Measurements from ENCODE around the gene DOC2B. TPM values are rescaled to one million over a fixed set of nuclear protein-coding genes. Genes with fewer than 3 reads are reported as not detected.

Gene DOC2B
- polyA plus RNA-seq, 1 donor from 2014 or later = 4.8 TPM

DNA sequence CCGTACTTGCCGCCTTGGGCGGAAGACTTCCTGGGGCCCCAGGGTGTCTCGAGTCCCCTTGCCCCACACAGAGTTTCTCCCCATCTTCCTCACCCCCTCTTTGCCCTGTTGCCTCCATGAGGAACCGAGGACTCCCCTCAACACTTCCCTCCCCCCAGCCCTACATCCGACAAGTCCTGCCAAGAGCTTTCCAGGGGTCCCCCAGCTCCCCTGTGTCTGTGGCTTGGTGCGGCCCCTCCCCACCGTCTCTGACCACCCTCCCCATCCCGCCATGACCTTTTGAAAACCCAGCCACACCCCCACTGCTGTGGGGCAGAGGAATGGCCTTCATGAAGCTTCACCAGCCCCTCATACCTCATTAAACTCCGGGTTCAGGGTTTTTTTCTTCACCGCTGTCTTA, 32.7 kb downstream of the DOC2B start:
- no peaks in the 10 kb centered on the region for H4K20me1 ChIP-seq (ENCODE audit: insufficient read depth)
- no peaks in the 10 kb centered on the region for H3K27me3 ChIP-seq (ENCODE audit: insufficient read depth, low read depth, low read length)
- H3K9me2 ChIP-seq (ENCODE audit: insufficient read depth, low read length) = no peaks in the 10 kb centered on the region
- H3K27ac ChIP-seq (ENCODE audit: low read length) = no peak overlapping the region
- no peak overlapping the region for H3K4me3 ChIP-seq (ENCODE audit: low read length)
- no peaks in the 10 kb centered on the region for H3K9me3 ChIP-seq (ENCODE audit: low read length)
- no peaks in the 10 kb centered on the region for H3K36me3 ChIP-seq (ENCODE audit: insufficient read depth, low read length)
- no peak overlapping the region for H3K9ac ChIP-seq (ENCODE audit: low read length)
- TF ChIP-seq, protein P1, sequence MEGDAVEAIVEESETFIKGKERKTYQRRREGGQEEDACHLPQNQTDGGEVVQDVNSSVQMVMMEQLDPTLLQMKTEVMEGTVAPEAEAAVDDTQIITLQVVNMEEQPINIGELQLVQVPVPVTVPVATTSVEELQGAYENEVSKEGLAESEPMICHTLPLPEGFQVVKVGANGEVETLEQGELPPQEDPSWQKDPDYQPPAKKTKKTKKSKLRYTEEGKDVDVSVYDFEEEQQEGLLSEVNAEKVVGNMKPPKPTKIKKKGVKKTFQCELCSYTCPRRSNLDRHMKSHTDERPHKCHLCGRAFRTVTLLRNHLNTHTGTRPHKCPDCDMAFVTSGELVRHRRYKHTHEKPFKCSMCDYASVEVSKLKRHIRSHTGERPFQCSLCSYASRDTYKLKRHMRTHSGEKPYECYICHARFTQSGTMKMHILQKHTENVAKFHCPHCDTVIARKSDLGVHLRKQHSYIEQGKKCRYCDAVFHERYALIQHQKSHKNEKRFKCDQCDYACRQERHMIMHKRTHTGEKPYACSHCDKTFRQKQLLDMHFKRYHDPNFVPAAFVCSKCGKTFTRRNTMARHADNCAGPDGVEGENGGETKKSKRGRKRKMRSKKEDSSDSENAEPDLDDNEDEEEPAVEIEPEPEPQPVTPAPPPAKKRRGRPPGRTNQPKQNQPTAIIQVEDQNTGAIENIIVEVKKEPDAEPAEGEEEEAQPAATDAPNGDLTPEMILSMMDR (IDR thresholded peaks at IDR 0.05; ENCODE audit: poor library complexity, severe bottlenecking) = no peak
- TF ChIP-seq REST (IDR thresholded peaks at IDR 0.05; ENCODE audit: borderline replicate concordance) (no peak), EZH2 (IDR thresholded peaks at IDR 0.05; ENCODE audit: borderline replicate concordance, insufficient read depth, low read length, poor library complexity, severe bottlenecking) (no peak), TAF1 (IDR thresholded peaks at IDR 0.05; ENCODE audit: low read depth) (no peak), MXI1 (conservative IDR thresholded peaks at IDR 0.05; ENCODE audit: poor library complexity, severe bottlenecking) (no peak), POLR2AphosphoS5 (IDR thresholded peaks at IDR 0.05) (no peak), RAD21 (conservative IDR thresholded peaks at IDR 0.05) (no peak), EP300 (conservative IDR thresholded peaks at IDR 0.05; ENCODE audit: poor library complexity, severe bottlenecking) (no peak), SMC3 (conservative IDR thresholded peaks at IDR 0.05; ENCODE audit: poor library complexity) (no peak)
- no peaks in the 10 kb centered on the region for H3K79me2 ChIP-seq (replicated peaks; ENCODE audit: insufficient read depth, low read length)
- H3K4me2 ChIP-seq (ENCODE audit: low read length) = no peak overlapping the region
- H2AFZ ChIP-seq (ENCODE audit: low read depth, low read length) = no peak overlapping the region
- no peaks in the 10 kb centered on the region for H3F3A ChIP-seq (ENCODE audit: insufficient read depth, low read length, poor library complexity, severe bottlenecking)

GRCh38 chr17:147796-148740, 33.4 kb downstream of the DOC2B start:
- no peak overlapping the region for H3K4me3 ChIP-seq (ENCODE audit: low read length)
- H2AFZ ChIP-seq (ENCODE audit: low read depth, low read length) = no peak overlapping the region
- no peaks in the 10 kb centered on the region for H3K9me3 ChIP-seq (ENCODE audit: low read length)
- H3K4me2 ChIP-seq (ENCODE audit: low read length) = no peak overlapping the region
- no peaks in the 10 kb centered on the region for H3K79me2 ChIP-seq (replicated peaks; ENCODE audit: insufficient read depth, low read length)
- H3K27me3 ChIP-seq (ENCODE audit: insufficient read depth, low read depth, low read length) = no peaks in the 10 kb centered on the region
- no peaks in the 10 kb centered on the region for H3F3A ChIP-seq (ENCODE audit: insufficient read depth, low read length, poor library complexity, severe bottlenecking)
- no peak overlapping the region for H3K27ac ChIP-seq (ENCODE audit: low read length)
- H3K9me2 ChIP-seq (ENCODE audit: insufficient read depth, low read length) = no peaks in the 10 kb centered on the region
- H3K36me3 ChIP-seq (ENCODE audit: insufficient read depth, low read length) = no peaks in the 10 kb centered on the region
- H4K20me1 ChIP-seq (ENCODE audit: insufficient read depth) = no peaks in the 10 kb centered on the region
- no peak overlapping the region for H3K9ac ChIP-seq (ENCODE audit: low read length)
- TF ChIP-seq, protein P1 (IDR thresholded peaks at IDR 0.05; ENCODE audit: poor library complexity, severe bottlenecking) = no peak
- TF ChIP-seq POLR2AphosphoS5 (IDR thresholded peaks at IDR 0.05) (no peak), REST (IDR thresholded peaks at IDR 0.05; ENCODE audit: borderline replicate concordance) (no peak), SMC3 (conservative IDR thresholded peaks at IDR 0.05; ENCODE audit: poor library complexity) (no peak), EZH2 (IDR thresholded peaks at IDR 0.05; ENCODE audit: borderline replicate concordance, insufficient read depth, low read length, poor library complexity, severe bottlenecking) (no peak), EP300 (conservative IDR thresholded peaks at IDR 0.05; ENCODE audit: poor library complexity, severe bottlenecking) (no peak), MXI1 (conservative IDR thresholded peaks at IDR 0.05; ENCODE audit: poor library complexity, severe bottlenecking) (no peak), TAF1 (IDR thresholded peaks at IDR 0.05; ENCODE audit: low read depth) (no peak), RAD21 (conservative IDR thresholded peaks at IDR 0.05) (no peak)

Data from neural cell (in vitro differentiated cells).